HG03520 (cell line): ENCODE results near the gene ITGBL1.
A peak's percentile ranks its signal among the peaks of the same experiment; 100 is the strongest.

Experiments
- ATAC-seq: cut with Tn5 transposase; IDR thresholded peaks from one replicate; pipeline ENCODE4 v1.9.1; 2021; ENCODE audit warnings: mild to moderate bottlenecking, moderate library complexity; ENCODE audit not compliant: unreplicated experiment

ITGBL1 gene

GRCh38 chr13:101452519-101453485 lies at the start of gene ITGBL1:
TSS of gene ITGBL1 (plus strand) at chr13:101452675. CDS start at chr13:101452834, 159 bp downstream.
- peak; percentile 91 for ATAC-seq

GRCh38 chr13:101406791-101407190 lies 45.7 kb upstream of the ITGBL1 start:
- ATAC-seq, result no peak

GRCh38 chr13:101408154-101408553 lies 44.3 kb upstream of the ITGBL1 start:
- no peak for ATAC-seq

GRCh38 chr13:101408992-101409656 lies 43.4 kb upstream of the ITGBL1 start:
- ATAC-seq, result no peak

GRCh38 chr13:101412076-101412475 lies 40.4 kb upstream of the ITGBL1 start:
- ATAC-seq, result no peak

GRCh38 chr13:101415358-101416174 lies 36.9 kb upstream of the ITGBL1 start:
- peak; percentile 43 for ATAC-seq

- ATAC-seq, result no peak
Measured at GRCh38 chr13:101416181-101417042, 36.1 kb upstream of the ITGBL1 start, which contains the start of gene NALCN. TSS of gene NALCN (minus strand) at chr13:101416508. CDS start at chr13:101399126, 17,382 bp downstream.

- no peak for ATAC-seq
Measured at GRCh38 chr13:101417043-101417406, 35.5 kb upstream of the ITGBL1 start.

GRCh38 chr13:101417501-101417900 lies 35.0 kb upstream of the ITGBL1 start:
- no peak for ATAC-seq

GRCh38 chr13:101423872-101424271 lies 28.6 kb upstream of the ITGBL1 start:
- no peak for ATAC-seq

GRCh38 chr13:101424381-101425155 lies 27.9 kb upstream of the ITGBL1 start:
- ATAC-seq, result no peak

- ATAC-seq, result no peak
Measured at GRCh38 chr13:101425156-101425471, 27.4 kb upstream of the ITGBL1 start.

- ATAC-seq, result no peak
Measured at GRCh38 chr13:101425623-101426022, 26.9 kb upstream of the ITGBL1 start.

- no peak for ATAC-seq
Measured at GRCh38 chr13:101429733-101430132, 22.7 kb upstream of the ITGBL1 start.

GRCh38 chr13:101433895-101434294 lies 18.6 kb upstream of the ITGBL1 start:
- ATAC-seq, result no peak

GRCh38 chr13:101434486-101434885 lies 18.0 kb upstream of the ITGBL1 start:
- ATAC-seq, result no peak

- ATAC-seq, result no peak
Measured at GRCh38 chr13:101447852-101448251, 4.6 kb upstream of the ITGBL1 start.

- no peak for ATAC-seq
Measured at GRCh38 chr13:101449790-101450748, 2.4 kb upstream of the ITGBL1 start.
